Glutamatergic neuron (in vitro differentiated cells): ENCODE data around the gene USP25. TPM values are rescaled to one million over a fixed set of nuclear protein-coding genes. Genes with fewer than 3 reads are reported as not detected.

ENCODE experiments used
- DNase-seq: peaks from one replicate; pipeline ENCODE4 v3.0.0; 2022
- H3K27ac Mint-ChIP-seq: one replicate; pipeline ENCODE4 v1.8.0; 2020; ENCODE audit warnings: mild to moderate bottlenecking, mixed read lengths, inconsistent platforms; ENCODE audit not compliant: unreplicated experiment
- H3K27me3 Mint-ChIP-seq: one replicate; pipeline ENCODE4 v1.8.0; 2020; ENCODE audit warnings: mild to moderate bottlenecking, moderate library complexity, mixed read lengths, inconsistent platforms; ENCODE audit not compliant: unreplicated experiment
- H3K36me3 Mint-ChIP-seq: one replicate; pipeline ENCODE4 v1.8.0; 2020; ENCODE audit warnings: mild to moderate bottlenecking, mixed read lengths, inconsistent platforms; ENCODE audit not compliant: unreplicated experiment
- H3K4me1 Mint-ChIP-seq: one replicate; pipeline ENCODE4 v1.8.0; 2020; ENCODE audit warnings: mild to moderate bottlenecking, low read depth, mixed read lengths, inconsistent platforms; ENCODE audit not compliant: unreplicated experiment
- H3K4me3 Mint-ChIP-seq: one replicate; pipeline ENCODE4 v1.8.0; 2020; ENCODE audit warnings: mild to moderate bottlenecking, mixed read lengths, inconsistent platforms; ENCODE audit not compliant: unreplicated experiment
- H3K9me3 Mint-ChIP-seq: one replicate; pipeline ENCODE4 v1.8.0; 2020; ENCODE audit warnings: mild to moderate bottlenecking, moderate library complexity, mixed read lengths, inconsistent platforms; ENCODE audit not compliant: unreplicated experiment
- CTCF ChIP-seq: fragments of 200-600 bp; sonication (generic); IDR thresholded peaks from one replicate; pipeline ENCODE4 v1.5.0; 2021; ENCODE audit not compliant: partially characterized antibody, unreplicated experiment
- total RNA-seq: library from RNA; stranded (reverse); fragmentation: NEBNext Ultra II Directional; extraction: Animal tissue kit (Norgen Biotek cat#: 25700); gene quantifications from one replicate; pipeline ENCODE4 v1.2.1, GENCODE V29; 2021; ENCODE audit not compliant: unreplicated experiment

USP25 gene
- total RNA-seq, 1 donor from 2014 or later, result 16.3 TPM

GRCh38 chr21:15722591-15723324 lies 7.0 kb upstream of the USP25 start:
- Mint-ChIP-seq H3K4me1 (no peaks in the 10 kb centered on the region), H3K27me3 (no peaks in the 10 kb centered on the region), H3K27ac (no peak overlapping the region), H3K4me3 (no peak overlapping the region), H3K36me3 (no peaks in the 10 kb centered on the region), H3K9me3 (no peaks in the 10 kb centered on the region)
- no peak for DNase-seq
- no peak for TF ChIP-seq CTCF

- H3K4me3 Mint-ChIP-seq, result no peak overlapping the region
- peaks cover 8% of the 10 kb centered on the region for H3K9me3 Mint-ChIP-seq
- no peak for TF ChIP-seq CTCF
- peaks cover 5% of the 10 kb centered on the region for H3K27me3 Mint-ChIP-seq
- no peaks in the 10 kb centered on the region for H3K4me1 Mint-ChIP-seq
- H3K36me3 Mint-ChIP-seq, result no peaks in the 10 kb centered on the region
- H3K27ac Mint-ChIP-seq, result no peak overlapping the region
- DNase-seq, result no peak
These were observed 3.8 kb upstream of the USP25 start for GRCh38 chr21:15725949-15726348.

GRCh38 chr21:15728046-15728445 lies 1.7 kb upstream of the USP25 start:
- Mint-ChIP-seq H3K4me3 (no peak overlapping the region), H3K4me1 (peaks cover 1% of the 10 kb centered on the region), H3K9me3 (peaks cover 8% of the 10 kb centered on the region), H3K27ac (no peak overlapping the region), H3K36me3 (no peaks in the 10 kb centered on the region), H3K27me3 (peaks cover 5% of the 10 kb centered on the region)
- no peak for DNase-seq
- no peak for TF ChIP-seq CTCF

- H3K9me3 Mint-ChIP-seq, result peaks cover 8% of the 10 kb centered on the region
- H3K27me3 Mint-ChIP-seq, result peaks cover 7% of the 10 kb centered on the region
- no peak for DNase-seq
- H3K4me1 Mint-ChIP-seq, result peaks cover 1% of the 10 kb centered on the region
- no peaks in the 10 kb centered on the region for H3K36me3 Mint-ChIP-seq
- TF ChIP-seq CTCF, result no peak
- peak overlapping the region; percentile 88 for H3K4me3 Mint-ChIP-seq
- H3K27ac Mint-ChIP-seq, result peak overlapping the region; percentile 59
These were observed 472 bp upstream of the USP25 start for GRCh38 chr21:15729346-15729673.

- TF ChIP-seq CTCF, result no peak
- H3K9me3 Mint-ChIP-seq, result peaks cover 8% of the 10 kb centered on the region
- DNase-seq, result no peak
- H3K27me3 Mint-ChIP-seq, result peaks cover 7% of the 10 kb centered on the region
- H3K4me3 Mint-ChIP-seq, result peak overlapping the region; percentile 95
- peaks cover 1% of the 10 kb centered on the region for H3K4me1 Mint-ChIP-seq
- peak overlapping the region; percentile 84 for H3K27ac Mint-ChIP-seq
- H3K36me3 Mint-ChIP-seq, result no peaks in the 10 kb centered on the region
These were observed 881 bp downstream of the USP25 start for GRCh38 chr21:15730484-15731242.
